Peyer's patch (tissue), 4 donors: ENCODE measurements around the gene ZG16B. TPM values are rescaled to one million over a fixed set of nuclear protein-coding genes. Genes with fewer than 3 reads are reported as not detected.

Experiments used
- DNase-seq, 3 donors: peaks; one replicate each; pipeline ENCODE4 v3.0.0-alpha.2; 2017 to 2019
- H3K27ac ChIP-seq, 4 donors: fragments of 200-600 bp; sonication (generic); one replicate each; pipeline ENCODE4 v1.5.1; 2016 to 2019
- H3K27me3 ChIP-seq, 2 donors: fragments of 200-600 bp; sonication (generic); one replicate each; pipeline ENCODE4 v1.5.1; 2019
- H3K36me3 ChIP-seq, 3 donors: fragments of 200-600 bp; sonication (generic); one replicate each; pipeline ENCODE4 v1.5.1; 2016 to 2019
- H3K4me1 ChIP-seq, 4 donors: fragments of 200-600 bp; sonication (generic); one replicate each; pipeline ENCODE4 v1.5.1; 2016 to 2019
- H3K4me3 ChIP-seq, 4 donors: fragments of 200-600 bp; sonication (generic); 1 replicate in 3 of 4; 2 replicates in 1 of 4; pipeline ENCODE4 v1.5.1; 2016 to 2019; ENCODE audit warnings: mild to moderate bottlenecking in 1 of 4
- H3K9me3 ChIP-seq, 4 donors: fragments of 200-600 bp; sonication (generic); one replicate each; pipeline ENCODE4 v1.5.1; 2016 to 2019; ENCODE audit warnings: mild to moderate bottlenecking in 1 of 4
- POLR2A ChIP-seq, 2 donors: fragments of 450-650 bp; IDR thresholded peaks; one replicate each; pipeline ENCODE4 v1.5.1; 2017; ENCODE audit warnings: antibody characterized with exemption in 2 of 2, mild to moderate bottlenecking in 2 of 2, moderate library complexity in 2 of 2
- total RNA-seq, 4 donors: library from RNA; depleted of rRNA; stranded (reverse); fragments of >200 nt; gene quantifications; one replicate each; pipeline ENCODE4 v1.1.0, GENCODE V29; 2016
- TF ChIP-seq, protein P1 (sequence below), 6 experiments: fragments of 450-650 bp in 4 of 6; fragments of 200-600 bp in 2 of 6; sonication (generic) in 1 of 6; IDR thresholded peaks; one replicate each; pipeline ENCODE4 v1.5.1; 2017 to 2019; ENCODE audit warnings: antibody characterized with exemption in 6 of 6, mild to moderate bottlenecking in 3 of 6, moderate library complexity in 1 of 6

ZG16B gene
- total RNA-seq, 4 donors from 2014 or later: 2.5 to 13.0 (median 5.5) TPM

DNA sequence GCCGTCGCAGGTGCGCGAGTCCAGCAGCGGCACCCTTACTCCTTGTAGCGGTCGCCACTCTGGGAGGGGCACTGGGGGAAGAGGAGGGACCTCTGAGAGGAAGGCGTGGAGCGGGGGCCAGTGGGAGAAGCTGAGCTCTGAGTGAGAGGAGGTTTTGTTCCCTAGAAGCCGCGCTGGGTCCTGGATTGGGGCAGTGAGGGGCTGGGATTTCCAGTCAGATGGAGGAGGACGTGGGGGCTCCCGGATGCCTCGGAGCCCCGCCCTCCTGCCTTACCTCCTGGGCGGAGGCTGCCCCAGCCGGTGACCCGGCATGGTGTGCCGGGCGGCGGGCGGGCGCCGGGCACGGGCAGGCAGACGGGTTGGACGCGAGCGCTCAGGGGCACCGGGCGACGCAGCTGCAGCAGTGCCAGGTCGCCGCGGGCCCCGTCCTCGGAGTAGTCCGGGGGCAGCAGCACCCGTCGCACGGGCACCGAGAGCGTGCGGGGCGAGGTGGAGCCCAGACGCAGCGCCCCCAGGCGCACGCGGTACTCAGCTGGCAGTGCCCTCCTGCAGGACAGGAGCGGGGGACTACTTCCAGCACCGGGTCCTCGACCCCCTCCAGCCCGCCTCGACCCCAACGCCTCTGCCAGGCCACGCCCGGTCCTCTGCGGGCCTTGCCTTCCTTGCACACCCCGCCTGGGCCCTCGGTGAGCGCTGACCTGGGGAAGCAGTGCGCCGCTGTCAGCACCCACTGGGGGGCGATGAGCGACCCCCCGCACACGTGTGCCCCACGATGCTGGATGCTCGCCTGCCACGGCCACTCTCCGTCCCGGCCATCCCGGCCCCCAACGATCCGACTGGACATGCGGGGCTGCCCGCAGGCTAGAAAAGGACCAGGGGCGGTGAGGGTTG, 44.8 kb upstream of the ZG16B start:
- peak in 2 of 3 donors; percentile 53 for DNase-seq
- no peaks in the 10 kb centered on the region for H3K36me3 ChIP-seq
- H3K9me3 ChIP-seq: no peaks in the 10 kb centered on the region
- peaks cover 0 to 21% (median 10%) of the 10 kb centered on the region in 4 donors for H3K4me1 ChIP-seq
- peaks cover 0 to 8% of the 10 kb centered on the region in 2 donors for H3K27me3 ChIP-seq
- H3K4me3 ChIP-seq: peak overlapping the region; percentile 27 to 59 (median 52)
- TF ChIP-seq POLR2A (IDR thresholded peaks at IDR 0.05): no peak
- TF ChIP-seq, protein P1, sequence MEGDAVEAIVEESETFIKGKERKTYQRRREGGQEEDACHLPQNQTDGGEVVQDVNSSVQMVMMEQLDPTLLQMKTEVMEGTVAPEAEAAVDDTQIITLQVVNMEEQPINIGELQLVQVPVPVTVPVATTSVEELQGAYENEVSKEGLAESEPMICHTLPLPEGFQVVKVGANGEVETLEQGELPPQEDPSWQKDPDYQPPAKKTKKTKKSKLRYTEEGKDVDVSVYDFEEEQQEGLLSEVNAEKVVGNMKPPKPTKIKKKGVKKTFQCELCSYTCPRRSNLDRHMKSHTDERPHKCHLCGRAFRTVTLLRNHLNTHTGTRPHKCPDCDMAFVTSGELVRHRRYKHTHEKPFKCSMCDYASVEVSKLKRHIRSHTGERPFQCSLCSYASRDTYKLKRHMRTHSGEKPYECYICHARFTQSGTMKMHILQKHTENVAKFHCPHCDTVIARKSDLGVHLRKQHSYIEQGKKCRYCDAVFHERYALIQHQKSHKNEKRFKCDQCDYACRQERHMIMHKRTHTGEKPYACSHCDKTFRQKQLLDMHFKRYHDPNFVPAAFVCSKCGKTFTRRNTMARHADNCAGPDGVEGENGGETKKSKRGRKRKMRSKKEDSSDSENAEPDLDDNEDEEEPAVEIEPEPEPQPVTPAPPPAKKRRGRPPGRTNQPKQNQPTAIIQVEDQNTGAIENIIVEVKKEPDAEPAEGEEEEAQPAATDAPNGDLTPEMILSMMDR (IDR thresholded peaks at IDR 0.05): peak in 1 of 6 experiments; percentile 14
- H3K27ac ChIP-seq: peak overlapping the region in 1 of 4 donors; percentile 55

DNA sequence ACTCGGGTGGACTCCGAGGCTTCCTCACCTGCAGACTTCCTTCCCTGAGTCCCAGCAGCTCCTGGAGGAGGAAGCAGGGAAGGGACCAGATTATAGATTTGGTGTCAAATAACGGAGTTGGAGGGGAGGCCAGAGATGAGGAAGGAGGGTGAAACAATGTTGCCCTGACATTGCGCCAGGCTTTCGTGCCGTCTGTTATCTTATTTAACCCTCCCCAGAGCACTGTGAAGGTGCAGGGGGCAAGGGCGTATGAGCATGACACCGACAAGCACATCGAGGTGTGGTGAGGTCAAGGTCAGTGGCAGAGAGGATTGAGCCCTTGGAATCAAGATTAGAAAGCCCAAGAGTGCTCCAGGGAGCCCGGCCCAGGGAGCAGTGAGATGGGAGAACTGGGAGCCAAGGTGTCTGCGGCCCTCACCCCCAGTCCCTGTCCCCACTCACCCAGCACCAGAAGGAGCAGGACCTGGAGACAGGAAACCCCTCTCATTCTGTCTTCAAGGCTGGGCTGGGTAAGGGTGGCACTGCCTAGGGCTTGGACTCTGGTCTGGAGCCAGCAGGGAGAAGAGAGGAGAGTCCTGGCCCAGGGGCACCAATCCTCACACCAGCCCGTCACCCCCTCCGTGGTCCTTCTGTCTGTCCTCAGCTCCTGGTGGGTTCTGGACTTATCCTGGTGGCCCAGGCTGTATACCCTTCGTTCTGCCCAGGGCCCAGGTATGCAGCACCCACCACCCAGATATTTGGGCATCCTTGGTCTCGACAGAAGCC, 43.9 kb upstream of the ZG16B start:
- DNase-seq: peak in 1 of 3 donors; percentile 42
- peaks cover 0 to 21% (median 10%) of the 10 kb centered on the region in 4 donors for H3K4me1 ChIP-seq
- H3K4me3 ChIP-seq: no peak overlapping the region
- TF ChIP-seq POLR2A (IDR thresholded peaks at IDR 0.05): no peak
- TF ChIP-seq, protein P1 (IDR thresholded peaks at IDR 0.05): no peak
- H3K9me3 ChIP-seq: no peaks in the 10 kb centered on the region
- peaks cover 0 to 8% of the 10 kb centered on the region in 2 donors for H3K27me3 ChIP-seq
- no peaks in the 10 kb centered on the region for H3K36me3 ChIP-seq
- no peak overlapping the region for H3K27ac ChIP-seq

DNA sequence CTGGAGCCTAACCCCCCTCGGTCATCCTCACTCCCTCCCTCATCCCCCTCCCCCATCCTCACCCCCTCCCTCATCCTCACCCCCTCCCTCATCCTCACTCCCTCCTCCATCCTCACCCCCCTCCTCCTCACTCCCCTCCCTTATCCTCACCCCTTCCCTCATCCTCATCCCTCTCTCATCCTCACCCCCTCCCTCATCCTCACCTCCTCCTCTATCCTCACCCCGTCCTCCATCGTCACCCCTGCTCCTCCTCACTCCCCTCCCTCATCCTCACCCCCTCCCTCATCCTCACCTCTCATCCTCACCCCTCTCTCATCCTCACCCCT, 43.3 kb upstream of the ZG16B start:
- Histone ChIP-seq H3K27me3 (peaks cover 0 to 8% of the 10 kb centered on the region in 2 donors), H3K4me3 (no peak overlapping the region), H3K9me3 (no peaks in the 10 kb centered on the region), H3K36me3 (no peaks in the 10 kb centered on the region), H3K27ac (no peak overlapping the region), H3K4me1 (peaks cover 0 to 21% (median 10%) of the 10 kb centered on the region in 4 donors)
- DNase-seq: peak in 1 of 3 donors; percentile 7
- TF ChIP-seq POLR2A (IDR thresholded peaks at IDR 0.05): no peak
- TF ChIP-seq, protein P1 (IDR thresholded peaks at IDR 0.05): no peak

DNA sequence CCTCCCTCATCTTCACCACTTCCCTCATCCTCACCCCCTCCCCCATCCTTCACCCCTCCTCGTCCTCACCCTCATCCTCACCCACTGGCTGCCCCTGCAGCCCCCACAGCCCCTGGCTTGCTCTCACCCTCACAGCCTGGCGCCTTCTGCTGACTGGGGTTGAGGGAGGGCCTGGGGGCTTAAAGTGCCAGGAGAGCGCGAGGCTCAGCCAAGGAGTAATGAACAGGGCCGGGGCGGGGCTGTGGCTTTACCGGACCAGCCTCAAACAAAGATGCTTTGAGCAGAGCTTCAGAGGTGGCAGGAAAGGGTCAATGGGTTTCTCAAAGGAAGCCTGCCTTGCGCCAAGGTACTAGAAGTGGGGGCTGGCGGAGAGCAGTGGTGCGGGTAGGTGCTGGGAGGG, 42.7 kb upstream of the ZG16B start, which contains the start of gene PRSS33:
Gene PRSS33, minus strand, starts transcription at position 155 of the 400 bp plus-strand sequence. CDS start 1,013 bp downstream, outside the sequence.
- no peaks in the 10 kb centered on the region for H3K9me3 ChIP-seq
- peak in 1 of 3 donors; percentile 25 for DNase-seq
- H3K4me3 ChIP-seq: no peak within 1 kb of the TSS
- no peaks in the 10 kb centered on the region for H3K36me3 ChIP-seq
- peaks cover 0 to 8% of the 10 kb centered on the region in 2 donors for H3K27me3 ChIP-seq
- TF ChIP-seq POLR2A (IDR thresholded peaks at IDR 0.05): no peak
- TF ChIP-seq, protein P1 (IDR thresholded peaks at IDR 0.05): no peak
- peaks cover 0 to 21% (median 10%) of the 10 kb centered on the region in 4 donors for H3K4me1 ChIP-seq
- no peak within 1 kb of the TSS for H3K27ac ChIP-seq

DNA sequence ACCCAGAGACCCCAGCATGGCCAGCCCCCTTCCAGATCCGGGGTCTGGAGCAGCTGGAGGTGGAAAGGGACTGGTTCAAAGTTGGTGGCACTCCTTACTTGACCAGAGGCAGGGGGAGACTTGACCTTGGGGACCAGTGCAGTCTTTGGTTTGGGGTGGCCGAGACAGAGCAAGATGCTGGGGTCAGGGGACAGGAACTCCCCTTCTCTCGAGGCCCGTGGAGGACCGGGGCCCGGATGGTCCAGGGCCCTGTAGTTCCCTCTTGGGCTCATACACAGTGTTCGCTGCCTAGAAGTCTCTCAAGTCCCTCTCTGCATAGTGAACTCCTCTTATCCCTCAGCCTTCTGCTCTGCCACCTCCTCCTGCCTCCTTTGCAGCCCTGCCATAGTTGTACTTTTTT, 42.1 kb upstream of the ZG16B start:
- H3K4me1 ChIP-seq: peaks cover 0 to 21% (median 10%) of the 10 kb centered on the region in 4 donors
- no peaks in the 10 kb centered on the region for H3K36me3 ChIP-seq
- no peaks in the 10 kb centered on the region for H3K9me3 ChIP-seq
- DNase-seq: peak in 1 of 3 donors; percentile 18
- H3K27me3 ChIP-seq: peaks cover 0 to 8% of the 10 kb centered on the region in 2 donors
- H3K4me3 ChIP-seq: no peak overlapping the region
- TF ChIP-seq, protein P1 (IDR thresholded peaks at IDR 0.05): no peak
- no peak for TF ChIP-seq POLR2A (IDR thresholded peaks at IDR 0.05)
- no peak overlapping the region for H3K27ac ChIP-seq
